OCI-M2 (cell line): ENCODE data around the gene NFU1.
"Not testable (repeated sequence)": the region's sequence is repeated elsewhere in the genome, so short reads cannot be mapped to it uniquely, and the experiment has no call there.

Source experiments
- DNase-seq: peaks from one replicate; lab custom pipeline; 2025; ENCODE audit not compliant: unreplicated experiment; lab: John Stamatoyannopoulos, UW

Gene NFU1

DNA sequence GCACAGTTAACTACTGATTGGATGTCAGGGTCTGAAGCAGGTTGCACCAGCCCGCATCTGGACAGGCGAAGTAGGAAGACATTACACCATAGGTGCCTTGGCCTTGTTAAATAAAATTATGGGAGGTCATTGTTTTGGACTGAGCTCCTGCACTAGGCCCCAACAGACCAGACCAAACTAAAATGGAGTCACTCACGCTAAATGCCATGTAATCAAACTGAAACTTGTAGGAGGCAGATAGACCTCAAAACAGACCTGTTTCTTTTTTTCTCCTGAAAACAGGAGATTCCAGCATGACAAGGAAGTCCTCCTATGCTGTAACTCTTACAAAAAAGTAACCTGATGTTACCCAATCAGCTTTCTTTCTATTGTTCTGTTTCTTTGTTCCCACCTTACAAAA is 15.5 kb upstream of the NFU1 start:
- DNase-seq, result no peak

DNA sequence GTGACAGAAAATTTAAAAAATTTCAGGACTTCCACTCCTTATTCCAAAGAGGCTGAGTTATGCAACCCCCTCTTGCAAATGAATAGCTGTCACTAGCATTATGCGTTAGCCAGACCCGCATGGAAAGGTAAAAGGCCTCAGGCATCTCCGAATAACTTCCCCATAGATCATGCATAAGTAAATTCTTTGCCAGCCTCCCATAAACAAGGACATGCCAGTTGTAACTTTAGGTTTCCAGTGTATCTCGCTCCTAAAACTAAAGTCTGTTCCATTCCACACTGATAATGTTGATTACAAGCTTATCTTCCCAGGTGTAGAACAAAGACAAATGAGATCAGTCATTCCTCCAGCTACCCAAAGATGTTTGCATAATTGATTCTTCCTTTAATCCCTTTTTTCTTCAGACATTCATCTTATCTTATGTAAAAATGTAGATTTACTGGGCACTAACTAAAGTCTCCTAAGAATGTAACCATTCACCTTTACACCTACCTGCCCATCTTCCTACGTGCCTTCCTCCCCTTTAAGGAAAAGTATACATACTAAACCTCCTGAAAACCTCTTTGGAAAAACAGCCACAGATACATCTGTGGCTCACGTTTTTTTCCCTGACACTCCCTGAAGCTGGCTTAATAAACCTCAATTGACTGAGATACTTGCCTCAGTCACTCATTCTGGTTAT is 13.6 kb upstream of the NFU1 start:
- DNase-seq, result no peak

DNA sequence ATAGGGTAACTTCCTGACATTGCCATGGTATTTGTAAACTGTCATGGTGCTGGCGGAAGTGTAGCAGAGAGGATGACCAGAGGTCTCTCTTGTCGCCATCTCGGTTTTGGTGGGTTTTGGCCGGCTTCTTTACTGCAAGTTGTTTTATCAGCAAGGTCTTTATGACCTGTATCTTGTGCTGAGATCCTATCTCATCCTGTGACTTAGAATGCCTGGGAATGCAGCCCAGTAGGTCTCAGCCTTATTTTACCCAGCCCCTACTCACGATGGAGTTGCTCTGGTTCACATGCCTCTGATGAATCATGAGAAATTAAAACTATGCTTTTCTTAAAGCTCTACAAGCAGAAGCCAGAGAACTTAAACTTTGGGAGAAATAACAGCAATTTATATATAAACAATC is 12.7 kb upstream of the NFU1 start:
- DNase-seq, result no peak

DNA sequence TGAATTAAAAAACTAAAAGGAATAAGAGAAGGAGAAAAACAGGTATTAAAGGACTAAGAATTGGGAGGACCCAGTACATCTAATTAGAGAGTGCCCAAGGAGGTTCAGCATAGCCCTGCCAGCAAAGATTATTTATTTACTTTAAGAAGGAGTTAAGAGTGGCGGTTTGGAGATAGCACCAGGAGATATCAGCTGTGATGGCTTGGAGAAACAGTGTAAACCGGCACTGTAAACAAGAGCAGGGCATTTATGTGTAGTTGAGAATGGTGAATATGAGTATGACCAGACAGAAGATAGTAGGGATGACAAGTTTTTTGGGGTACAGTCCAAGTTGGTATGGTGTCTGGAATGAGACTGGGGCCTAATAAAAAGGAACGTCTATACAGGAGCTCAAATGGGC is 6.4 kb upstream of the NFU1 start:
- DNase-seq, result not testable (repeated sequence)

DNA sequence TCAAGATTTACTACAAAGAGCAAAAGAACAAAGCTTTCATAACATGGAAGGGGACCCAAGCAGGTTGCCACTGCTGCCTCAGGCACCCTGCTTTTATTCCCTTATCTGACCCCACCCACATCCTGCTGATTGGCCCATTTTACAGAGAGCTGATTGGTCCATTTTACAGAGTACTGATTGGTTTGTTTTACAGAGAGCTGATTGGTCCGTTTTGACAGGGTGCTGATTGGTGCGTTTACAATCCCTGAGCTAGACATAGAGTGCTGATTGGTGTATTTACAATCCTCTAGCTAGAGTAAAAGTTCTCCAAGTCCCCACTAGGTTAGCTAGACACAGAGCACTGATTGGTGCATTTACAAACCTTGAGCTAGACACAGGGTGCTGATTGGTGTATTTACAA is 2.3 kb upstream of the NFU1 start:
- DNase-seq, result not testable (repeated sequence)

DNA sequence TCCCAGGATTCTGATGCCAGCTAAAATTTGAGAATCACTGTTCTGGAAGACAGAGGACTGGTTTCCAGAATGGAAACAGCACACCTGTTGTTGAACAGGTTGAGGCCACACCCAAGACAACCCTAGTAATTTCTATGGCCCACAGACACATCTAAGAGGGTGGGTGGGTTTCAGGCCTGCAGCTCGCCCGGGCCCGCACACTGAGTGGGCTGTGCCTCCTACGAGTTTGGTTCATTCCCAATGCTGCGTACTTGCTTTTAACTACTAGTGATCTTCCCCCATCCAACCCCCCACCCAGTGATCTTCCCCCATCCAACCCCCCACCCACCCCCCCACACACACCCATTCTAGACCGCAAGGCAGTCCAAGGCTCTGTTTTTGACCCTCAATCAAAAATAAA is 1.3 kb upstream of the NFU1 start:
- no peak for DNase-seq

DNA sequence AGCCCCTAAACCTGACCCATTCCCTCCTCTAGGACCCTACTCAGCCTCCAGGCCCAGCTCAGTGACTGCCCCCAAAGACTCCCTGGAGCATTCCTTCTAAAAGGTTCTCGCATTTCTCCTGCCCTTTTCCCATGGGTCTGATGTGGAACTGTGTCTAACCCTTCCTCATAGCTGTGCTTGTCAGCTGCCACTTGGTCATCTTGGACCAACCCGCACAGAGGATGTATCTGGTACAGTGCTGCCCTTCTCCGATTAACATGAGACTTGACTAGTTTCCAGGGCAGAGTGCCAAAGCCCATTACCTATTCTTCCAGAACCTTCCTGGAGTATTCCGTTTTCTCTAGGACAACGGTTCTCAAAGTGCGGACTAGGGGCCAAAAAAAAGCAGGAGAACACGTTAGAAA is 518 bp upstream of the NFU1 start:
- no peak for DNase-seq

DNA sequence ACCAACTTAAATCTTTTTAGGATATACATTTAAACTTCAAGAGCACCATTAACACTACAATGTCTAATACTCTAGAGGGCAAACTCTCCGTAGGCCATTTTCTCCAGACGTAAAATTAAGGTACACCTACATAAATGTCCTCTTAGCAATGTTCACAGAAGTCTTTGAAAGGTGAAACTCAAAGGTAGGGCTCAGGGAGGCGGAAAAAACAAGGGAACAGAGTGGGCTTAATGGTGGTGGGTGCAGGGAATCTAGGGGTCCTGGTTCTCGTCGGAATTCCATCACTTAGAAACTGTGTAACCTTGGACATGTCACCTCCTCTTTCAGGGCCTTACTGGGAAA is 668 bp downstream of the NFU1 start:
- DNase-seq, result no peak

DNA sequence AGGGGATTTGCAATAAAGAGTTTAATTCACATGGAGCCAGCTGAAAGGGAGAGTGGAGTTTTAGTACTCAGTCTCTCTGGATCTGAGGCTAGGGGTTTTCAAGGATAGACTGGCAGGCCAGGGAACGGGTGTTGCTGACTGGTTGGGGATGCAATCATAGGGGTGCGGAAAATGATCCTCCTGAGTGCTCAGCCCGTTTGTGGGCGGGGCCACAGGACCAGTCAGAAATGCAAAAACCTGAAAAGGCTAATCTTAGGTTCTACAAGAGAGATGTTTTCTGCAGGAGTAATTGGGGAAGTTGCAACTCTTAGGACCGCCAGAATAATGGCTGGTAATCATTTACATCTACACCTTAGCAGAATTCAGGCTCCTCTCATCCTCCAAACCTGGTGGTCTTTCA is 2.5 kb downstream of the NFU1 start:
- no peak for DNase-seq

DNA sequence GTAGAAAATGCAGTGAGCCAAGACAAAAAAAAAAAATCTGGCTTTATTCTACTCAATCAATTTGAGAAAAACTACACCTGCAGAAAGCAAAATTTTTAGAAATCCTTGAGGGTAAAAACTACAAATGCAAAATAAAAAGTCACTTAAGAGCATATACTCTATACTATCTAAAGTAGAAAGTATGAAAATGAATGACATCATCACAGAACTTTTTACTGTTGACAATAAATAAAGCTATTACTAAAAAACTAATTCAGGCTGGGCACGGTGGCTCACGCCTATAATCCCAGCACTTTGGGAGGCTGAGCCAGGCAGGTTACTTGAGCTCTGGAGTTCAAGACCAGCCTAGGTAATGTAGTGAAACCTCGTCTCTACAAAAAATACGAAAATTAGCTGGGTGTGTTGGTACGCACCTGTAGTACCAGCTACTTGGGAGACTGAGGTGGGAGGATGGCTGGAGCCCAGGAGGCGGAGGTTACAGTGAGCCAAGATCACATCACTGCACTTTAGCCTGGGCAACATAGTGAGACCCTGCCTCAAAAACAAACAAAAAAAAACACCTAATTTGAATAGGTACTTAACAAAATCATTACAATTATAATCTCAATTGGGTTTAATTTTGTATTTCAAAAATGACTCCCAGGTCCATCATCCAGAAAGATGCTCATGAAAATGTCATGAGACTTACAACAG is 7.6 kb downstream of the NFU1 start:
- no peak for DNase-seq

DNA sequence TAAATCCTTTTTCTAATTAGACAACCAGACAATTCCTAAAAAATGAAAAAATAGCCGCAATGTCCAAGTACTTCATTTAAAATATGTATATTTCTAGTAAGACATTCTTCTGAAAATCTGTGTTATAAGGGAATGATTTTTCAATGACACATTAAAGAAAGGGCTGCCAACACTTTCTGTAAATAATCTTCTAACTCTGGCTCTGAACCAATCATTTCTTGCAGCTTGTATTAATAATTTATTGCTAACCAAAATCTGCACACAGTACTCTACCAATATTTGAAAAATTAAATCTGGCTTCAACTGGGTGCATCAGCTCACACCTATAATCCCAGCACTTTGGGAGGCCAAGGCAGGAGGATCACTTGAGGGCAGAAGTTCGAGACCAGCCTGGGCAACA is 8.3 kb downstream of the NFU1 start:
- no peak for DNase-seq

DNA sequence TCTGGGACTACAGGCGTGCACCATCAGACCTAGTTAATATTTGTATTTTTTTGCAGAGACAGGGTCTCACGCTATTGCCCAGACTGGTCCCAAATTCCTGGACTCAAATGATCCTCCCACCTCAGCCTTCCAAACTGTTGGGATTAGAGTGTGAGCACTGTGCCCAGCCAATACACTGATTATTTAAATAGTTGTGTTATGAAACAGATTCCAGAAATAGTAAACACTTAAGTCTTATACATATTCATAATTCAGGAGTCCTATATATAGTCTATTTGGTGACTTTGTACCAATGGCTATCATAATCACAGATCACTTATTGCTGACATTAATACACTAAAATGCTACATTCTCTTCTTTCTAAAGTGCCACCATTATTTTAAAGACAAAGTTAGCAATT is 12.8 kb downstream of the NFU1 start:
- DNase-seq, result no peak

DNA sequence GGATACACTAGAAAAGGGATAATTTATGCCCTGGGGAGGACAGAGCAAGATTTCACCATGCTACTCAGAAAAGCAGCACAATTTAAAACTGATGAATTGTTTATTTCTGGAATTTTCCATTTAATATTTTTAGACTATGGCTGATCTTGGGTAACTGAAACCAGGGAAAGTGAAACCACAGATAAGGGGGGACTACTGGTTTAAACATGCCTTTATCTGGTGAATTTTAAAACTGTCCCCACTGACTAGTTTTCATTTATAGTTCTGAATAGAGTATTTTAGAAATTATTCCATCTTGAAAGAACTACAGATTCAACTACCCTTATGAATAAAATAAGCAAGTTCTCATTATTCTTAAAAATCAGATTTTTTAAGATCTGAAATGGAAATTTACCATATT is 15.0 kb downstream of the NFU1 start:
- DNase-seq, result no peak

DNA sequence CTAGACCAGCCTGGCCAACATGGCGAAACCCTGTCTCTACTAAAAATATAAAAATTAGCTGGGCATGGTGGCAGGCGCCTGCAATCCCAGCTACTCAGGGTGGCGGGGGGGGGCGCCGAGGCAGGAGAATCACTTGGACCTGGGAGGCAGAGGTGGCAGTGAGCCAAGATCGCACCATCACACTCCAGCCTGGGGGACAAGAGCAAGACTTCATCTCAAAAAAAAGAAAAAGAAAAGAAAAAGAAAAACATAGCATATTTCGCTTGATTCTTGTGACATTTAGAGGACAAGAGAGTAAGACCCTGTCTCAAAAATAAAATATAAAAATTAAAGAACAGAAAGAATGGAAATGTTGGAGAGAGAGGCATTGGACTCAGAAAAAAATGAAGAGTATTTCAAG is 18.1 kb downstream of the NFU1 start:
- not testable (repeated sequence) for DNase-seq

DNA sequence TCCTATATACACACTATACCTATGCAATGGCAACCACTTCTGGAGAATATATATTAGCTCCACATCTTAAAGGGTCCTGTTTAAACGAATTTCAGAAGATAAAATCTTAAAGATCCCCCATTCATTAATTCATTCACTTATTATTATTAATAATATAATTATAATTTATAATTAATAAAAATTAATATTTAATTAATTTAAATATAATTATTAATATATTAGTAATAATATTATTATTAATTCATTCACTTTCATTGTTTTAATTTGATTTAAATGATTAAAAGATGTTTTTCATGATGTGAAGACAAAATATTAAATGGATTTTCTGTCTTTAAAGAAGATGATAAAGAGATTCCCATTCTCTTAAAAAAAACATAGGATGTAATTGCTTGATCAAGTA is 21.1 kb downstream of the NFU1 start:
- no peak for DNase-seq

DNA sequence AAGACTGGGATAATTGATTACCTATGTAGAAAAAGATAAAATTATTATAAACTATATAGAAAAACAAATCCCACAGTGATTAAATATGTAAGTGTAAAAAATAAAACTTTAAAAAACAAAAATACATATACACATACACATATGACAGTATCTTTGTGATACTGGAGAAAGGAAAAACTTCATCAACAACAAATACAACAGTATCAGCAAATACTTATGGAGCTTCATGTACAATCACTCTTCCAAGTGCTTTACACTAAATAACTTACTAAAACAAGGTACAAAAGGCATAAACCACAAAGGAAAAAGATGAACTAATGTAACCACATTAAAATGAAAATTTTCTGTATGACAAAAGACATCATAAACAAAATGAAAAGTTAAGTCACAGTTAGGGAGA is 26.1 kb downstream of the NFU1 start:
- no peak for DNase-seq

DNA sequence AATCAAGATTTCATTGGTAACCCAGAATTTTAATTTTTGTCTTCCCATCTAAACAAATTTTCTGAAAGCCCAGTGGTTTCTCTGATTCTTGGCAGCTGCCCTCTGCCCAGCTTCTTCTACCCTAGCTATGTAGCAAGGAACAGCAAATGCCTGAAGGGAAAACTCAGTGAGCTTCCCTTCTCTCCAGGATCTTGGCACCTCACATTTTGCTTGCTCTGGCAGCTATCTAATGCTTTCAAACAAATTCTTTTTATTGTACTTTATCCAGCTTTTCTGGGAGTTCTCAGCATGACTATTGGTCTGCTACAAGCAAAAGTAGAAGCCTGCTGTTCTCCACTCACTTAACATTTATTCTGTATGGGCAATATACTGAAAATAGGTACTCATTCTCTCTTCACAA is 31.9 kb downstream of the NFU1 start:
- no peak for DNase-seq

DNA sequence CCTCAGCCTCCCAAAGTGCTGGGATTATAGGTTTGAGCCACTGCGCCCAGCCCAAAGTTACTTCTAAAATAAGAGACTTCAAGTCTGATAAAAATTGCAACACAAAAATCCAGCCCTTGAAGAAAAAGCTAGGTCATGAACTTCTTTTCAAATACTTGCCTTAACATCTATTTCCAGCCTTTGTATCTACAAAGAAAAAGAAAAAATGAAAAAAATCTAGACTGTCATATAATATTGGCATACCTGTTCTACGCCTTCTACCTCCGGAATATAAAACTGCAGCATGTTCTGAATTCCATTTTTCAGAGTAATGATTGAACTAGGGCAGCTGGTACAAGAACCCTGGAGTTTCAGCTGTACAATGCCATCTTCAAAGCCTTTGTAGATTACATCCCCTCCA is 37.1 kb downstream of the NFU1 start:
- DNase-seq, result no peak

DNA sequence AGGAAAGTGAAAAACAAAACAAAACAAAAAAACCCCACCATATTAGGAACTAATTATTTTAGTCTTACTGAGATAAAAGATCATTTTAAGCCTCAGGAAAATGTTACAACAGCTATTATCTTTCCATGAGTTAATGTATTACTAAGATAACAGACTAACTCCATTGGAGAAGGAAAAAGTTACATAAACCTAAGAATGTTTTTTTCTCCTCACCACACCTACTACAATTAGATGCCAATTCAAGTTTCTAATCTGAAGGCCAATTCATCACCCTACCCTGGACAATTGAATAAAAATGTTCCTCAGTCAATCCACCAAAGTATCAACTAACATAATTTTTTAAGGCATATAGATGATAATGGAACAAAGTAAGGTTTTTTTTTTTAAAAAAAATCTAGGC is 40.0 kb downstream of the NFU1 start:
- DNase-seq, result no peak

DNA sequence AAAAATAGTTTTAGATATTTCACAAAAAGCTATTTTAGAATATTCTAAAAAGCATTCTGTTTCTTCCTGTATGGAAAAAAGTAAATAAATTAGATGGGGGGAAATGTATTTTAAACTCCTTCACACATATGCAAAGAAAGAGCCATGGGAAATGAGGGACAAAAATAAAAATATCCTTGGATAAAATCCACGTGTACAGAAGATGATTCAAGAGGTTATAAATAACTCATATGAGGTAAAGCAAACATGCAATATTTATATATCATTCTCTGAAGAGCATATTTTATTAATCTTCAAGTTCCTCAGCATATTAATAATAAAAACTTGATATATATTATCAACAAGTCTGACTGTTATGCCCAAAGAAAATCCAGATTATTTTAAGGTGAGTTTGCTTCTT is 41.4 kb downstream of the NFU1 start:
- DNase-seq, result no peak

DNA sequence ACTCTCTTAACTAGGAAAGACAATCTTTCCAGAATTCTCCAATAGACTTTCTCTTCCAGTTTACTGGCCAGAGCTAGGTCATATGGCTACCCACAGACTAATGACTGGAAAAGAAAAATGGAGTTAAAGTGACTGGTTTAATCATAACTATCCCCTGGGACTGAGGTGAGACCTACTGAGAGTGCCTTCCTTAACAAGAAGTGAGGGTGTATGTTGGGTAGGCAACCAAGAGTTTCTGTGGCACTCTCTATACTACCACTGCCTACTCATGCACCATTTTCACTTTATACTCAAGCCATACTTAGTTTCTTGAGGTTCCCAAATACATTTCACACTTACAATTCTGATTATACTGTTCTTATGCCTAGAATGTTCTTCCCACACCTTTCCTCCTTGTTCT is 43.3 kb downstream of the NFU1 start:
- no peak for DNase-seq

DNA sequence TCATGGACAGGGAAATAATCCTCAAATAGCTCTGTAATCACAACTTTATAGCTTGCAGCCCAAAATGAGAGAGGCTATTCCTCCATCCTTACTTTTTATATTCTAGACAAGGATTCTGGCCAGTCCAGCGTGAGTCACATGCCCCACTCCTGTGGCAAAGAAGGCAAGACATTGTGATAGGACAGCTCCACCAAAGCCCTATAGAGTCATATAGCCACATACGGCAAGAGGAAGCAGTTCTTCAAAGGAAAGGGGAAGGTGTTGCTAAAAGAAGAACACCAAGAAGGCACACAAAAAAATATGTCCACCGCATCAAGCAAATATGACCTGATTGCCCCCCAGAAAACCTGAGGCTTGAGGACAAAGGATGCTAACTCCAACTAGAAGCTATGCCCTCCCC is 46.8 kb downstream of the NFU1 start:
- no peak for DNase-seq

DNA sequence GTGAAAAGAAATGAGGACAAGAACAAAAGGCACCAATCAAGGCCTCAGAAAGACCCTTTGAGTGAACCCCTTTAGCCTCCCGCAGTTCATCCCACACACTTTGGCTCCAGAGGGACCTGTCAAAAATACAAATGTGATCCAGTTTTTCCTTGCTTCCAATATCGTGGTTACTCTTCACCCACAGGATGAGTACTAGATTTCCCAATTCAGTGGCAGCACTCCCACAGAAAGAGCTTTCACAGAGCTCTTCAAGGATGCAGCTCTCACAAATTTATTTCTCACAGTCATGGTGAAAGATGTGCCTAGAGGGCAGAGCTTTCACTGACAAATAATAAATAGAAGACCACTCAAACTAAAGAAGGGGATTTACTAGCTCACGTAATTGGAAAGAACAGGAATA is 47.2 kb downstream of the NFU1 start:
- DNase-seq, result no peak
